K562 treated with DMSO at 1 percent for 48 hours (cell line): ENCODE results near the gene MON1B. TPM values are rescaled to one million over a fixed set of nuclear protein-coding genes. Genes with fewer than 3 reads are reported as not detected.

ENCODE experiments used
- total RNA-seq: library from RNA; unstranded; fragments of 300-600 nt; gene quantifications from 2 replicates; pipeline ENCODE4 v1.2.3, GENCODE V29; 2022; ENCODE audit warnings: low replicate concordance; ENCODE audit errors: extremely low read depth

The MON1B gene
- not detected in 2 replicates for total RNA-seq

DNA sequence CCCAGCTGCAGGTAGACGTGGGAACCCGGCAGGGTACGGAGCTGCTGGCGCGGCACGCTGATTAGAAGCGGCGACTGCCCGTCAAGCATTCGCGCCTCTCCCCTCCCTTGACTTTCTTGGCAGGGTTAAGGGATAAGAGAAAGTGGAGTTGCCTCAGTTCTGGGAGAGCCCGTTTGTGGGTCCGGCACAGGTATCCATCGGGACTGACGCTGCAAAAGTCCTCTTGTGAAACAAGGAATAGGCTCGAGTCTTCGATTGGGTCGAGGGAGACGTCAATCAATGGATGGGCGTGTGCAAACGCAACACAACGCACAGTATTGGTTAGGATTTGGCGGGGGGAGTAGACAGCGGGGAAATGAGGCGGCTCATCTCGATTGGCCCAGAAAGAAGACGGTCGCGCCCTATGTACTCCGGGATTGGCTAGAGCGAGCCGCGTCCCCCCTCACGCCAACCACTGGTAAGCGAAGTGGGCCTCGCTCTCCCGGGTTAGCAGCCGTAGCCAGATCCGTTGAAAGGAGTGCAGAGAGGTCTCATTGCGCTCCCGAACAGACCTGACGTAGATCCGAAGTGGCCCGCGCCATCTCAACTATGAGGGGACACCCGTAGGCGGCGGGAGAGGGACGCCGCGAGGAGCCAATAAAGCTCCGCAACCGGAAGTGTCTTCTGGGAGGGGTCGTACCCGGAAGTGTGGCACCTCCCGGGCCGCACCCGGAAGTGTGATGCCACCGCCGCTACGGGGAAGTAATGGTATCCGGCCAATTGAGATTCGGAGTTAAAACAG is at the start of gene MON1B:
Gene MON1B, plus strand, starts transcription at position 713 of the 781 bp plus-strand sequence. CDS start 296 bp downstream, outside the sequence.

DNA sequence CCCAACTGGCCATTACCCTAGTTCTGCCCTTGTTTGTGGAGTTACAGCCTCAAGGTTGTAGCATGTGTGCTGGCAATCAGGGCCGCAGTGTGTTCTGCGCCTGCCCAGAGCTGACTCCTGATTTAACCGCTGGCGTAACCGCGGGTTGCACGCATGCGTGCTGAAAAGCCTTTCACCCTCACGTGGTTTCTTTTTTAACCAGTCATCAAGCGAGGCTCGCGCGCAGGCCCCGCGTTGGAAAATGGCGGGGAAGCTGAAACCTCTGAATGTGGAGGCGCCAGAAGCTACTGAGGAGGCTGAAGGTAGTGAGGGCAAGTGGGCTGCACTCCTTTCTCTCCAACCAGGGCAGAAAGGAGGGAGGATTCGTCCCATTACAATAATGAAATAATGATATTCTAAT is 8.2 kb downstream of the MON1B start, which contains the start of gene SYCE1L:
Gene SYCE1L, plus strand, starts transcription at position 198 of the 400 bp plus-strand sequence. Its CDS starts 44 bp downstream, at position 242.

Other genes with a start within 250 kb of the MON1B start
- not detected in 2 replicates for gene SYCE1L, start 8.2 kb downstream of the MON1B start, total RNA-seq
- gene ADAMTS18, start 243.8 kb downstream of the MON1B start, total RNA-seq, result not detected in 2 replicates